Keratinocyte (primary cell): ENCODE results near the gene GPRC5A. TPM values are rescaled to one million over a fixed set of nuclear protein-coding genes. Genes with fewer than 3 reads are reported as not detected.

ENCODE experiments used
- DNase-seq: peaks from one replicate; pipeline ENCODE4 v3.0.0-alpha.2; 2011; ENCODE audit warnings: low read depth, missing footprints, low spot score
- FAIRE-seq: peaks from 2 replicates; lab custom pipeline; 2011; peaks lifted over from hg19 to GRCh38; lab: Jason Lieb, UNC
- H2AFZ ChIP-seq: 2 replicates; pipeline ENCODE4 v1.6.0; 2012; ENCODE audit warnings: low read length, control low read depth, inconsistent platforms; ENCODE audit not compliant: control insufficient read depth
- H3K27ac ChIP-seq: 2 replicates; pipeline ENCODE4 v1.5.1; 2011; ENCODE audit warnings: low read length; ENCODE audit not compliant: control insufficient read depth, insufficient read depth
- H3K27me3 ChIP-seq: 3 replicates; pipeline ENCODE4 v1.6.0; 2011; ENCODE audit warnings: low read length; ENCODE audit not compliant: control insufficient read depth, insufficient read depth; ENCODE audit errors: extremely low read depth
- H3K36me3 ChIP-seq, 2 experiments: 2 replicates in 1 of 2; 3 replicates in 1 of 2; pipeline ENCODE4 v1.5.1; 2011; ENCODE audit warnings: low read length in 2 of 2, mild to moderate bottlenecking in 1 of 2; ENCODE audit not compliant: control insufficient read depth in 2 of 2, insufficient read depth in 2 of 2; ENCODE audit errors: extremely low read depth in 1 of 2
- H3K4me1 ChIP-seq: 3 replicates; pipeline ENCODE4 v1.5.1; 2011; ENCODE audit warnings: low read length; ENCODE audit not compliant: control insufficient read depth, insufficient read depth; ENCODE audit errors: extremely low read depth
- H3K4me2 ChIP-seq: 3 replicates; pipeline ENCODE4 v1.6.0; 2011; ENCODE audit warnings: low read depth, low read length; ENCODE audit not compliant: control insufficient read depth, insufficient read depth; ENCODE audit errors: extremely low read depth
- H3K4me3 ChIP-seq, 3 experiments: fragments of 200-600 bp in 1 of 3; sonication (generic) in 1 of 3; 2 replicates in 2 of 3; 3 replicates in 1 of 3; pipeline ENCODE4 v1.5.1; 2011 to 2016; ENCODE audit warnings: low read length in 3 of 3, mild to moderate bottlenecking in 3 of 3, control low read depth in 2 of 3, inconsistent platforms in 1 of 3, low read depth in 1 of 3, mixed read lengths in 1 of 3, mixed run types in 1 of 3, moderate library complexity in 1 of 3; ENCODE audit not compliant: control insufficient read depth in 2 of 3, insufficient read depth in 2 of 3; ENCODE audit errors: extremely low read depth in 1 of 3
- H3K79me2 ChIP-seq: 2 replicates; pipeline ENCODE4 v1.6.0; 2012; ENCODE audit warnings: low read length; ENCODE audit not compliant: control insufficient read depth, insufficient read depth
- H3K9ac ChIP-seq: 3 replicates; pipeline ENCODE4 v1.6.0; 2011; ENCODE audit warnings: low read length; ENCODE audit not compliant: control insufficient read depth, insufficient read depth; ENCODE audit errors: extremely low read depth
- H3K9me1 ChIP-seq: 3 replicates; pipeline ENCODE4 v1.6.0; 2011; ENCODE audit warnings: low read length; ENCODE audit not compliant: control insufficient read depth, insufficient read depth; ENCODE audit errors: extremely low read depth
- H3K9me3 ChIP-seq: 2 replicates; pipeline ENCODE4 v1.5.1; 2012; ENCODE audit warnings: low read depth, low read length; ENCODE audit not compliant: control insufficient read depth
- H4K20me1 ChIP-seq: 3 replicates; pipeline ENCODE4 v1.6.0; 2011; ENCODE audit warnings: low read length; ENCODE audit not compliant: control insufficient read depth, insufficient read depth; ENCODE audit errors: extremely low read depth
- EZH2 ChIP-seq: IDR thresholded peaks from one replicate; pipeline ENCODE4 v1.6.1; 2012; ENCODE audit warnings: inconsistent platforms, mild to moderate bottlenecking, low read length, moderate library complexity
- dilution Hi-C: fragments of 300-500 bp; cut with MboI; formaldehyde crosslinking; loops from one replicate; pipeline ENCODE4 v1.7.0; 2020; ENCODE audit warnings: low sequenced_read_pairs; ENCODE audit not compliant: extremely low pct_ligation_motif_present
- polyA plus RNA-seq, 5 experiments: library from polyadenylated mRNA; depleted of rRNA in 3 of 5; stranded (reverse) in 3 of 5; stranded (forward) in 1 of 5; unstranded in 1 of 5; fragments of >200 nt; gene quantifications; 1 replicate in 1 of 5; 2 replicates in 3 of 5; 3 replicates in 1 of 5; pipeline versions ENCODE4 v1.2.1 to v1.2.3, GENCODE V29; 2011 to 2012; ENCODE audit warnings: missing spikeins in 2 of 5, low read depth in 1 of 5, low replicate concordance in 1 of 5
- TF ChIP-seq, protein P1 (sequence below), 3 experiments: IDR thresholded peaks in 1 of 3; conservative IDR thresholded peaks in 1 of 3; optimal IDR thresholded peaks in 1 of 3; 2 replicates in 2 of 3; 3 replicates in 1 of 3; pipeline versions ENCODE3 to v1.5.1; 2011; ENCODE audit warnings: low read length in 3 of 3, mild to moderate bottlenecking in 3 of 3, moderate library complexity in 2 of 3, control low read depth in 1 of 3, inconsistent platforms in 1 of 3; ENCODE audit not compliant: insufficient read depth in 2 of 3; ENCODE audit errors: extremely low read depth in 1 of 3

Gene GPRC5A
- polyA plus RNA-seq, 1 donor (not counting 4 experiments of a cell fraction or from before 2014, with no cell fraction given) = 25.5 TPM

DNA sequence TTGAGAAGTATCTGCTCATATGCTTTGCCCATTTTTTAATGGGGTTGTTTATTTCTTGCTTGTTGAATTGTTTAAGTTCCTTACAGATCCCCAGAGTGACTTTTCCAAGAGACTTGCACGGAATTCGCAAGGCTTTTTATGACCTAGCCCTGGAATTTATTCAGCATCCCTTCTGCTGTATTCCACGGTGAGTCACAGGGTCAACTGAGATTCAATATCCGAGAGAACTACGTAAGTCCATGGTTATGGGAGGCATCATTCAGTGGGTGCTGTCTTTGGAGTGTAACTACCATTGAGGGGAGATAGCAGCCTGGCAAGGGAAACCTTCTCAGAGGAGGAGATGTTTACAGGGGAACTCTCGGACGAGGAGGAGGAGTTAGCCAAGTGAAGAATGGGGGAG lies 20.9 kb upstream of the GPRC5A start:
- Histone ChIP-seq H3K27me3 (no peaks in the 10 kb centered on the region), H3K4me2 (no peak overlapping the region), H3K9ac (no peak overlapping the region), H3K36me3 (peaks cover 0 to 1% of the 10 kb centered on the region in 2 experiments), H3K4me3 (no peak overlapping the region), H3K9me3 (no peaks in the 10 kb centered on the region), H3K9me1 (no peaks in the 10 kb centered on the region), H2AFZ (peak overlapping the region; percentile 36), H3K27ac (peak overlapping the region; percentile 94), H3K4me1 (peaks cover 37% of the 10 kb centered on the region), H4K20me1 (no peaks in the 10 kb centered on the region), H3K79me2 (no peaks in the 10 kb centered on the region)
- dilution Hi-C loops = no loop called here
- TF ChIP-seq, protein P1, sequence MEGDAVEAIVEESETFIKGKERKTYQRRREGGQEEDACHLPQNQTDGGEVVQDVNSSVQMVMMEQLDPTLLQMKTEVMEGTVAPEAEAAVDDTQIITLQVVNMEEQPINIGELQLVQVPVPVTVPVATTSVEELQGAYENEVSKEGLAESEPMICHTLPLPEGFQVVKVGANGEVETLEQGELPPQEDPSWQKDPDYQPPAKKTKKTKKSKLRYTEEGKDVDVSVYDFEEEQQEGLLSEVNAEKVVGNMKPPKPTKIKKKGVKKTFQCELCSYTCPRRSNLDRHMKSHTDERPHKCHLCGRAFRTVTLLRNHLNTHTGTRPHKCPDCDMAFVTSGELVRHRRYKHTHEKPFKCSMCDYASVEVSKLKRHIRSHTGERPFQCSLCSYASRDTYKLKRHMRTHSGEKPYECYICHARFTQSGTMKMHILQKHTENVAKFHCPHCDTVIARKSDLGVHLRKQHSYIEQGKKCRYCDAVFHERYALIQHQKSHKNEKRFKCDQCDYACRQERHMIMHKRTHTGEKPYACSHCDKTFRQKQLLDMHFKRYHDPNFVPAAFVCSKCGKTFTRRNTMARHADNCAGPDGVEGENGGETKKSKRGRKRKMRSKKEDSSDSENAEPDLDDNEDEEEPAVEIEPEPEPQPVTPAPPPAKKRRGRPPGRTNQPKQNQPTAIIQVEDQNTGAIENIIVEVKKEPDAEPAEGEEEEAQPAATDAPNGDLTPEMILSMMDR (optimal IDR thresholded peaks at IDR 0.05 in 1 of 3, IDR thresholded peaks at IDR 0.05 in 1 of 3, conservative IDR thresholded peaks at IDR 0.05 in 1 of 3; ENCODE audit: extremely low read depth in 1 of 3, insufficient read depth in 2 of 3, low read length in 3 of 3) = no peak
- TF ChIP-seq EZH2 = no peak
- FAIRE-seq (peak; percentile 77), DNase-seq (peak; percentile 36)

DNA sequence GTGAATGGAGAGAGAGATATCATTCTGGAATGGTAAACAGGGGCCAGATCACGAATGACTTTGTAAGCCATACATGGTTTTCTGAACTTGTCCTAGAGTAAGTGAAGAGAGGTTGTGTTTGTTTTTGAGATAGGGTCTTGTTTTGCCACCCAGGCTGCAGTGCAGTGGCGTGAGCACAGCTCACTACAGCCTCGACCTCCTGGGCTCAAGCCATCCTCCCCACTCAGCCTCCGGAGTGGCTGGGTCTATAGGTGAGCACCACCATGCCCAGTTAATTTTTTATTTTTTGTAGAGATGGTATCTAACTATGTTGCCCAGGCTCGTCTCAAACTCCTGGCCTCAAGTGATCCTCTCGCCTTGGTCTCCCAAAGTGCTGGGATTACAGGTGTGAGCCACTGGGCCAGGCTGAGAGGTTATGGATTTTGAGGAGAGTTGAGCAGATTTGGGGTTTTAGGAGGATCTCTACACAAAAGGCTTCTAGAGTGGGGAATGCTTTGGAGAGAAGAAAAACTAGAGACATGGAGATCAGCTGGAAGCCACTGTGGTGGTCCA lies 19.7 kb upstream of the GPRC5A start:
- dilution Hi-C loops = no loop called here
- Histone ChIP-seq H3K4me3 (no peak overlapping the region), H2AFZ (peak overlapping the region; percentile 12), H3K9ac (peak overlapping the region; percentile 77), H3K27ac (peak overlapping the region; percentile 94), H4K20me1 (no peaks in the 10 kb centered on the region), H3K27me3 (no peaks in the 10 kb centered on the region), H3K79me2 (no peaks in the 10 kb centered on the region), H3K9me3 (no peaks in the 10 kb centered on the region), H3K9me1 (no peaks in the 10 kb centered on the region), H3K4me1 (peaks cover 37% of the 10 kb centered on the region), H3K36me3 (peaks cover 0 to 1% of the 10 kb centered on the region in 2 experiments), H3K4me2 (peak overlapping the region; percentile 82)
- no peak for FAIRE-seq
- no peak for DNase-seq
- TF ChIP-seq, protein P1 (optimal IDR thresholded peaks at IDR 0.05 in 1 of 3, IDR thresholded peaks at IDR 0.05 in 1 of 3, conservative IDR thresholded peaks at IDR 0.05 in 1 of 3; ENCODE audit: extremely low read depth in 1 of 3, insufficient read depth in 2 of 3, low read length in 3 of 3) = no peak
- no peak for TF ChIP-seq EZH2
